Measurements from ENCODE around the gene PRSS36. TPM values are rescaled to one million over a fixed set of nuclear protein-coding genes. Genes with fewer than 3 reads are reported as not detected.
A peak's percentile ranks its signal among the peaks of the same experiment; 100 is the strongest.
"Not testable (repeated sequence)": the region's sequence is repeated elsewhere in the genome, so short reads cannot be mapped to it uniquely, and the experiment has no call there.

The PRSS36 gene
- total and polyA plus RNA-seq, 4 donors, result 1.4 to 10.5 (median 6.6) TPM

GRCh38 chr16:31105677-31106213, 44.1 kb downstream of the PRSS36 start:
- H3K4me3 ChIP-seq (ENCODE audit: low read depth, low read length), result no peak overlapping the region
- H3K9me3 ChIP-seq (ENCODE audit: control insufficient read depth, insufficient read depth, low read length), result no peaks in the 10 kb centered on the region
- DNase-seq (ENCODE audit: low read depth in 4 of 6, low spot score in 6 of 6), result peak in 2 of 6 donors; percentile 43 to 69
- peaks cover 25% of the 10 kb centered on the region for H3K4me1 ChIP-seq (ENCODE audit: control insufficient read depth, insufficient read depth, low read length)
- H3K27ac ChIP-seq (ENCODE audit: low read depth, low read length), result no peak overlapping the region
- WGBS (ENCODE audit: insufficient coverage), result 27% methylated on average over 27 of the region's 33 CpGs
- H3K36me3 ChIP-seq (ENCODE audit: control insufficient read depth, insufficient read depth, low read length), result peaks cover 18% of the 10 kb centered on the region
- H3K27me3 ChIP-seq (ENCODE audit: control insufficient read depth, insufficient read depth, low read length), result no peaks in the 10 kb centered on the region

GRCh38 chr16:31100876-31101641, 48.8 kb downstream of the PRSS36 start:
- H3K27me3 ChIP-seq (ENCODE audit: control insufficient read depth, insufficient read depth, low read length); H3K4me1 ChIP-seq (ENCODE audit: control insufficient read depth, insufficient read depth, low read length); H3K4me3 ChIP-seq (ENCODE audit: low read depth, low read length); DNase-seq (ENCODE audit: low read depth in 4 of 6, low spot score in 6 of 6); H3K27ac ChIP-seq (ENCODE audit: low read depth, low read length); H3K36me3 ChIP-seq (ENCODE audit: control insufficient read depth, insufficient read depth, low read length); H3K9me3 ChIP-seq (ENCODE audit: control insufficient read depth, insufficient read depth, low read length): not testable (repeated sequence)
- 87% methylated on average over 8 of the region's 13 CpGs for WGBS (ENCODE audit: insufficient coverage)

GRCh38 chr16:31099860-31100638, 49.8 kb downstream of the PRSS36 start:
- no peaks in the 10 kb centered on the region for H3K36me3 ChIP-seq (ENCODE audit: control insufficient read depth, insufficient read depth, low read length)
- H3K27me3 ChIP-seq (ENCODE audit: control insufficient read depth, insufficient read depth, low read length), result no peaks in the 10 kb centered on the region
- 67% methylated on average over 4 of the region's 4 CpGs for WGBS (ENCODE audit: insufficient coverage)
- no peaks in the 10 kb centered on the region for H3K9me3 ChIP-seq (ENCODE audit: control insufficient read depth, insufficient read depth, low read length)
- DNase-seq (ENCODE audit: low read depth in 4 of 6, low spot score in 6 of 6), result no peak
- H3K4me3 ChIP-seq (ENCODE audit: low read depth, low read length), result no peak overlapping the region
- no peak overlapping the region for H3K27ac ChIP-seq (ENCODE audit: low read depth, low read length)
- H3K4me1 ChIP-seq (ENCODE audit: control insufficient read depth, insufficient read depth, low read length), result peaks cover 3% of the 10 kb centered on the region

GRCh38 chr16:31094424-31095120, 55.3 kb downstream of the PRSS36 start, which contains the start of gene VKORC1:
Gene VKORC1 (minus strand): TSS chr16:31094797. CDS start chr16:31094729, 68 bp downstream.
- Histone ChIP-seq H3K9me3 (ENCODE audit: control insufficient read depth, insufficient read depth, low read length) (no peaks in the 10 kb centered on the region), H3K4me1 (ENCODE audit: control insufficient read depth, insufficient read depth, low read length) (peaks cover 28% of the 10 kb centered on the region), H3K4me3 (ENCODE audit: low read depth, low read length) (peak within 1 kb of the TSS; percentile 60), H3K27me3 (ENCODE audit: control insufficient read depth, insufficient read depth, low read length) (no peaks in the 10 kb centered on the region), H3K27ac (ENCODE audit: low read depth, low read length) (peak within 1 kb of the TSS; percentile 83), H3K36me3 (ENCODE audit: control insufficient read depth, insufficient read depth, low read length) (peaks cover 20% of the 10 kb centered on the region)
- DNase-seq (ENCODE audit: low read depth in 4 of 6, low spot score in 6 of 6), result peak; percentile 80 to 98 (median 86)
- 0% methylated on average over 67 of the region's 69 CpGs for WGBS (ENCODE audit: insufficient coverage)

- peaks cover 25% of the 10 kb centered on the region for H3K36me3 ChIP-seq (ENCODE audit: control insufficient read depth, insufficient read depth, low read length)
- no peaks in the 10 kb centered on the region for H3K9me3 ChIP-seq (ENCODE audit: control insufficient read depth, insufficient read depth, low read length)
- peaks cover 28% of the 10 kb centered on the region for H3K4me1 ChIP-seq (ENCODE audit: control insufficient read depth, insufficient read depth, low read length)
- peak overlapping the region; percentile 83 for H3K27ac ChIP-seq (ENCODE audit: low read depth, low read length)
- peak overlapping the region; percentile 60 for H3K4me3 ChIP-seq (ENCODE audit: low read depth, low read length)
- no peaks in the 10 kb centered on the region for H3K27me3 ChIP-seq (ENCODE audit: control insufficient read depth, insufficient read depth, low read length)
- DNase-seq (ENCODE audit: low read depth in 4 of 6, low spot score in 6 of 6), result no peak
- WGBS (ENCODE audit: insufficient coverage), result under 1% methylated on average over 20 of the region's 20 CpGs
Observed at GRCh38 chr16:31094088-31094423, 55.8 kb downstream of the PRSS36 start.

- Histone ChIP-seq H3K36me3 (ENCODE audit: control insufficient read depth, insufficient read depth, low read length) (peaks cover 34% of the 10 kb centered on the region), H3K27me3 (ENCODE audit: control insufficient read depth, insufficient read depth, low read length) (no peaks in the 10 kb centered on the region), H3K4me3 (ENCODE audit: low read depth, low read length) (peak overlapping the region; percentile 60), H3K9me3 (ENCODE audit: control insufficient read depth, insufficient read depth, low read length) (no peaks in the 10 kb centered on the region), H3K4me1 (ENCODE audit: control insufficient read depth, insufficient read depth, low read length) (peaks cover 33% of the 10 kb centered on the region), H3K27ac (ENCODE audit: low read depth, low read length) (peak overlapping the region; percentile 40)
- WGBS (ENCODE audit: insufficient coverage), result 16% methylated on average over 4 of the region's 17 CpGs
- peak in 2 of 6 donors; percentile 28 to 43 for DNase-seq (ENCODE audit: low read depth in 4 of 6, low spot score in 6 of 6)
Observed at GRCh38 chr16:31093132-31093703, 56.6 kb downstream of the PRSS36 start.

GRCh38 chr16:31092330-31092729, 57.5 kb downstream of the PRSS36 start:
- no peak overlapping the region for H3K4me3 ChIP-seq (ENCODE audit: low read depth, low read length)
- peaks cover 42% of the 10 kb centered on the region for H3K36me3 ChIP-seq (ENCODE audit: control insufficient read depth, insufficient read depth, low read length)
- DNase-seq (ENCODE audit: low read depth in 4 of 6, low spot score in 6 of 6), result no peak
- no peaks in the 10 kb centered on the region for H3K9me3 ChIP-seq (ENCODE audit: control insufficient read depth, insufficient read depth, low read length)
- no peaks in the 10 kb centered on the region for H3K27me3 ChIP-seq (ENCODE audit: control insufficient read depth, insufficient read depth, low read length)
- H3K27ac ChIP-seq (ENCODE audit: low read depth, low read length), result no peak overlapping the region
- 92% methylated on average over 5 of the region's 5 CpGs for WGBS (ENCODE audit: insufficient coverage)
- peaks cover 33% of the 10 kb centered on the region for H3K4me1 ChIP-seq (ENCODE audit: control insufficient read depth, insufficient read depth, low read length)

- Histone ChIP-seq H3K9me3 (ENCODE audit: control insufficient read depth, insufficient read depth, low read length) (no peaks in the 10 kb centered on the region), H3K27me3 (ENCODE audit: control insufficient read depth, insufficient read depth, low read length) (no peaks in the 10 kb centered on the region), H3K4me3 (ENCODE audit: low read depth, low read length) (no peak overlapping the region), H3K4me1 (ENCODE audit: control insufficient read depth, insufficient read depth, low read length) (peaks cover 39% of the 10 kb centered on the region), H3K36me3 (ENCODE audit: control insufficient read depth, insufficient read depth, low read length) (peaks cover 60% of the 10 kb centered on the region), H3K27ac (ENCODE audit: low read depth, low read length) (no peak overlapping the region)
- WGBS (ENCODE audit: insufficient coverage), result 75% methylated on average over 1 of the region's 2 CpGs
- DNase-seq (ENCODE audit: low read depth in 4 of 6, low spot score in 6 of 6), result no peak
Observed at GRCh38 chr16:31090540-31090939, 59.3 kb downstream of the PRSS36 start.

- DNase-seq (ENCODE audit: low read depth in 4 of 6, low spot score in 6 of 6), result no peak
- H3K27me3 ChIP-seq (ENCODE audit: control insufficient read depth, insufficient read depth, low read length), result no peaks in the 10 kb centered on the region
- no peak overlapping the region for H3K4me3 ChIP-seq (ENCODE audit: low read depth, low read length)
- H3K4me1 ChIP-seq (ENCODE audit: control insufficient read depth, insufficient read depth, low read length), result peaks cover 32% of the 10 kb centered on the region
- H3K27ac ChIP-seq (ENCODE audit: low read depth, low read length), result peak overlapping the region; percentile 90
- H3K36me3 ChIP-seq (ENCODE audit: control insufficient read depth, insufficient read depth, low read length), result peaks cover 74% of the 10 kb centered on the region
- H3K9me3 ChIP-seq (ENCODE audit: control insufficient read depth, insufficient read depth, low read length), result no peaks in the 10 kb centered on the region
- 87% methylated on average over 2 of the region's 8 CpGs for WGBS (ENCODE audit: insufficient coverage)
Observed at GRCh38 chr16:31089199-31089598, 60.7 kb downstream of the PRSS36 start.

Data from spinal cord (tissue), 10 donors.